KMS-11 (cell line): Measurements from ENCODE around the gene CDK15.

Experiments used
- H2AFZ ChIP-seq: fragments of 200-600 bp; sonication (generic); 2 replicates; pipeline ENCODE4 v1.6.1; 2016; ENCODE audit warnings: antibody characterized with exemption, mixed run types, low read depth
- H3K27ac ChIP-seq: fragments of 200-600 bp; sonication (generic); 2 replicates; pipeline ENCODE4 v1.6.1; 2016; ENCODE audit warnings: mild to moderate bottlenecking, mixed run types
- H3K27me3 ChIP-seq: fragments of 200-600 bp; sonication (generic); 2 replicates; pipeline ENCODE4 v1.6.1; 2017; ENCODE audit warnings: mild to moderate bottlenecking, low read depth, mixed run types, moderate library complexity; ENCODE audit not compliant: insufficient read depth
- H3K36me3 ChIP-seq: fragments of 200-600 bp; sonication (generic); 2 replicates; pipeline ENCODE4 v1.6.1; 2017; ENCODE audit warnings: mild to moderate bottlenecking, mixed run types; ENCODE audit not compliant: insufficient read depth
- H3K4me1 ChIP-seq: fragments of 200-600 bp; sonication (generic); 2 replicates; pipeline ENCODE4 v1.6.1; 2016; ENCODE audit warnings: mild to moderate bottlenecking, low read depth, mixed run types; ENCODE audit not compliant: poor library complexity, severe bottlenecking
- H3K4me2 ChIP-seq: fragments of 200-600 bp; sonication (generic); 2 replicates; pipeline ENCODE4 v1.7.0; 2016; ENCODE audit warnings: mild to moderate bottlenecking, mixed run types
- H3K4me3 ChIP-seq: fragments of 200-600 bp; sonication (generic); IDR thresholded peaks from 2 replicates; pipeline ENCODE4 v1.6.1; 2017; ENCODE audit warnings: low read depth, low read length, mixed read lengths; ENCODE audit not compliant: insufficient read depth
- H3K79me2 ChIP-seq: fragments of 200-600 bp; sonication (generic); 2 replicates; pipeline ENCODE4 v1.6.1; 2016; ENCODE audit warnings: low read depth, mixed run types; ENCODE audit not compliant: insufficient read depth
- H3K9ac ChIP-seq: fragments of 200-600 bp; sonication (generic); 2 replicates; pipeline ENCODE4 v1.6.1; 2016; ENCODE audit warnings: mild to moderate bottlenecking, mixed run types
- H4K20me1 ChIP-seq: fragments of 200-600 bp; sonication (generic); 2 replicates; pipeline ENCODE4 v1.6.1; 2016; ENCODE audit warnings: mild to moderate bottlenecking, mixed run types; ENCODE audit not compliant: insufficient read depth
- TF ChIP-seq, protein P1 (sequence below): fragments of 200-600 bp; sonication (generic); conservative IDR thresholded peaks from 2 replicates; pipeline ENCODE4 v1.6.1; 2017; ENCODE audit warnings: low read depth, mild to moderate bottlenecking, antibody characterized with exemption, low read length, moderate library complexity, mixed read lengths

The CDK15 gene

DNA sequence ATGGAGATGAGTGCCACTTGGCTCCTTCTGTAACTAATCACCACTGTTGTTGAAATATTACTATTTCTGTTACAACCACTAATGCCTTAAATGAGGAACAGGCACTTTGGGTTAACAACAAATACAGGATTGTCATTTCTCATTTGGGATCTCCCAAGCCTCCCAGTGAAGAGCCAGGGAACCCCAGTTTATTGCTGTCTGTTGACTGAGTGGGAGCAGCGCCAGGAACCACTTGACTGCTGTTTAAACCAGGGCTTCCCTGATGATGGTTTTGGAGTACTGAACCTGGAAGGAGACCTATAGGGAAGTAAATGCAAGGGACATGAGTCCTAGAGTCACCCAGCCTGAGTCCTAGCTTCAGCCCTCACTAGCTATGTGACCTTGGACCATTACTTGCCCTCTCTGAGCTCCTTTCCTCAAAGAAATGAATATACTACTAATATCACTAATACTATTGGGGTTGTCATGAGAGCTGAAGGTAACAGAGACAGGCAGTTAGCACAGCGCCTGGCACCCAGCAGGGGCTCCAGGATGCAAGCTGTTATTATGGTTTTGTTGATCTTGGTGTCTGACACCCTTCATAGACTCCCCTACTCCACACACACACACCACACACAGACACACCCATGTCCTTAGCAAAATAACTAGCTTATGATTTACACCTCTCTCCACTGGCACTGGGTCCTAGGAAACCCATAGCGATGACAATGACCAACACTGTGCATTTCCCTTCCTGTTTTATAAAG lies 123.1 kb downstream of the CDK15 start:
- H4K20me1 ChIP-seq, result no peaks in the 10 kb centered on the region
- no peaks in the 10 kb centered on the region for H3K27me3 ChIP-seq
- TF ChIP-seq, protein P1, sequence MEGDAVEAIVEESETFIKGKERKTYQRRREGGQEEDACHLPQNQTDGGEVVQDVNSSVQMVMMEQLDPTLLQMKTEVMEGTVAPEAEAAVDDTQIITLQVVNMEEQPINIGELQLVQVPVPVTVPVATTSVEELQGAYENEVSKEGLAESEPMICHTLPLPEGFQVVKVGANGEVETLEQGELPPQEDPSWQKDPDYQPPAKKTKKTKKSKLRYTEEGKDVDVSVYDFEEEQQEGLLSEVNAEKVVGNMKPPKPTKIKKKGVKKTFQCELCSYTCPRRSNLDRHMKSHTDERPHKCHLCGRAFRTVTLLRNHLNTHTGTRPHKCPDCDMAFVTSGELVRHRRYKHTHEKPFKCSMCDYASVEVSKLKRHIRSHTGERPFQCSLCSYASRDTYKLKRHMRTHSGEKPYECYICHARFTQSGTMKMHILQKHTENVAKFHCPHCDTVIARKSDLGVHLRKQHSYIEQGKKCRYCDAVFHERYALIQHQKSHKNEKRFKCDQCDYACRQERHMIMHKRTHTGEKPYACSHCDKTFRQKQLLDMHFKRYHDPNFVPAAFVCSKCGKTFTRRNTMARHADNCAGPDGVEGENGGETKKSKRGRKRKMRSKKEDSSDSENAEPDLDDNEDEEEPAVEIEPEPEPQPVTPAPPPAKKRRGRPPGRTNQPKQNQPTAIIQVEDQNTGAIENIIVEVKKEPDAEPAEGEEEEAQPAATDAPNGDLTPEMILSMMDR, result no peak
- no peak overlapping the region for H2AFZ ChIP-seq
- H3K79me2 ChIP-seq, result no peaks in the 10 kb centered on the region
- H3K27ac ChIP-seq, result no peak overlapping the region
- no peak overlapping the region for H3K9ac ChIP-seq
- no peaks in the 10 kb centered on the region for H3K36me3 ChIP-seq
- no peak overlapping the region for H3K4me3 ChIP-seq
- no peaks in the 10 kb centered on the region for H3K4me1 ChIP-seq
- no peak overlapping the region for H3K4me2 ChIP-seq

DNA sequence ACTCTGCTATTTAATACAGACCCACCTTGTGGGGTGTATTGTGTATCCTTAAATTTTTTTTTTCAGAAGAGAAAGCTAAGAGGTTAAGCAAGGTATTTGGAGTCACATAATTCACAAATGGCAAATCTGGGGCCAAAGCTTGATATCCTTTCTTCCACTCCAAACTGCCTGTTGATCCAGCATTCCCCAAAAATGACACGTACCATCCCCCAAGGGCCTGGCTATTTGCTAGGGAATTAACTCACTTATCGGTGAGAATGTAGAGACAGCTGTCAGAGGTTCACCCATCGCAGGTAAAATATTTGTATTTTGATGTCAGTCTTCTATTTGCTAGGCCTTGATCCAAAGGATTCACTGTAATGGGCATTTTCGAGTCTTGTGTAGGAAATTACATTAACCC lies 123.7 kb downstream of the CDK15 start:
- TF ChIP-seq, protein P1, result no peak
- H3K27ac ChIP-seq, result no peak overlapping the region
- no peak overlapping the region for H2AFZ ChIP-seq
- no peak overlapping the region for H3K9ac ChIP-seq
- no peaks in the 10 kb centered on the region for H3K79me2 ChIP-seq
- no peaks in the 10 kb centered on the region for H3K27me3 ChIP-seq
- H3K4me3 ChIP-seq, result no peak overlapping the region
- no peaks in the 10 kb centered on the region for H3K4me1 ChIP-seq
- no peaks in the 10 kb centered on the region for H4K20me1 ChIP-seq
- no peak overlapping the region for H3K4me2 ChIP-seq
- no peaks in the 10 kb centered on the region for H3K36me3 ChIP-seq

DNA sequence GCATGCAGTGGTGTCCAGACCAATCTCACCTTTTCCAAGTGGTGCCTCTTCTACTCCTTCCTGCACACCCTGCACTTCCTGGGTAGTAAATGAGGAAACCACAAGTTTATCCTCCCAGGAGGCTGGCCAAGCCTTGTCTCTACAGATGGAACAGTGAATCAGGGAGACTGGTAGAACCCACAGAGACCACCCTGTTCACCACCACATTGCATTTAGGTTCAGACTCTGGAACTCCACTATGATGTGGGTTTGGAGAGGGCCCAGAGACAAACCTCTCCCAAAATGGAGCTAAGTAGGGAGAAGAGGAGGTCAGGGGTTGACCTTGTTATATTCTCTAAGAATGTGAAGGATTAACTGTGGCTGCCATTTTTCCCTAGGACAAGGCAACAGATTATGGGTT lies 124.5 kb downstream of the CDK15 start:
- Histone ChIP-seq H3K27ac (no peak overlapping the region), H3K4me1 (no peaks in the 10 kb centered on the region), H3K4me3 (no peak overlapping the region), H2AFZ (no peak overlapping the region), H3K79me2 (no peaks in the 10 kb centered on the region), H3K4me2 (no peak overlapping the region), H4K20me1 (no peaks in the 10 kb centered on the region), H3K36me3 (no peaks in the 10 kb centered on the region), H3K27me3 (no peaks in the 10 kb centered on the region), H3K9ac (no peak overlapping the region)
- TF ChIP-seq, protein P1, result no peak

DNA sequence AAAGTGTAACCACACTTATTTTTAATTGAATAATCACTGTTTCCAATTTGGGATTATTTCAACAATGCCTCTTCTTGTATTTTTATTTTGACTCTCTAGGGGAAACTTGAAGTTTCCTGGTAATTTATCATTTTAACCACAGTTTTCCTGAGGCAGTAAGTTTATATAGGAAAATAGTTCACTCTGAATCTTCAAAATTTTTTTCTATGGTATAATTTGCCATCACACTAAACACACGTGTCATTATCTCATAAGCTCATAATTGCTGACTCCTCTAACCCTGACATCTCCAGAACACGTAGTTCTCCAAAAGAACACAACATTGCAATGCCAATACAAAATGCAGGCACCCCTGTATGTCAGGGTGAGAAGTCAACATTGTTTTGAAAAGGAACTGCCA lies 125.1 kb downstream of the CDK15 start:
- Histone ChIP-seq H2AFZ (no peak overlapping the region), H3K4me3 (no peak overlapping the region), H3K36me3 (no peaks in the 10 kb centered on the region), H3K4me1 (no peaks in the 10 kb centered on the region), H3K27me3 (no peaks in the 10 kb centered on the region), H4K20me1 (no peaks in the 10 kb centered on the region), H3K9ac (no peak overlapping the region), H3K27ac (no peak overlapping the region), H3K4me2 (no peak overlapping the region), H3K79me2 (no peaks in the 10 kb centered on the region)
- TF ChIP-seq, protein P1, result no peak
